Retinal pigment epithelial cell (primary cell): Measurements from ENCODE around the gene LRTM2.

Source experiments
- DNase-seq: peaks from one replicate; pipeline ENCODE4 v3.0.0-alpha.2; 2010; ENCODE audit warnings: low read depth
- H3K4me3 ChIP-seq: 2 replicates; pipeline ENCODE4 v1.5.1; 2011; ENCODE audit warnings: mild to moderate bottlenecking, low read length, control low read depth, moderate library complexity
- CTCF ChIP-seq: conservative IDR thresholded peaks from 2 replicates; pipeline ENCODE4 v1.5.1; 2011; ENCODE audit warnings: low read depth, low read length, control low read depth, inconsistent platforms

Gene LRTM2

GRCh38 chr12:1805441-1806081 is 14.8 kb upstream of the LRTM2 start:
- DNase-seq: no peak
- TF ChIP-seq CTCF: no peak
- no peak overlapping the region for H3K4me3 ChIP-seq

- no peak overlapping the region for H3K4me3 ChIP-seq
- DNase-seq: no peak
- no peak for TF ChIP-seq CTCF
Measured at GRCh38 chr12:1806301-1807086, 13.9 kb upstream of the LRTM2 start.

GRCh38 chr12:1807087-1807860 is 13.1 kb upstream of the LRTM2 start:
- H3K4me3 ChIP-seq: no peak overlapping the region
- TF ChIP-seq CTCF: no peak
- DNase-seq: no peak

GRCh38 chr12:1808036-1808797 is 12.1 kb upstream of the LRTM2 start:
- no peak overlapping the region for H3K4me3 ChIP-seq
- no peak for DNase-seq
- TF ChIP-seq CTCF: no peak

- TF ChIP-seq CTCF: no peak
- no peak for DNase-seq
- no peak overlapping the region for H3K4me3 ChIP-seq
Measured at GRCh38 chr12:1808798-1809480, 11.4 kb upstream of the LRTM2 start.

- DNase-seq: no peak
- no peak for TF ChIP-seq CTCF
Measured at GRCh38 chr12:1809591-1810190, 10.7 kb upstream of the LRTM2 start.

More at GRCh38 chr12:1809591-1810190, 10.7 kb upstream of the LRTM2 start:
- H3K4me3 ChIP-seq: no peak overlapping the region
